Colon (tissue), 2 donors: Measurements from ENCODE around the gene DNAH17.

Experiments used
- FAIRE-seq: peaks from 2 replicates; lab custom pipeline; 2012; peaks lifted over from hg19 to GRCh38; lab: Jason Lieb, UNC
- donor health status: control.
- donor health status: control.

The DNAH17 gene

GRCh38 chr17:78544881-78545755, 32.1 kb downstream of the DNAH17 start:
- no peak for FAIRE-seq

- FAIRE-seq: no peak
Measured at GRCh38 chr17:78541488-78542206, 35.5 kb downstream of the DNAH17 start.

- FAIRE-seq: no peak
Measured at GRCh38 chr17:78539781-78540180, 37.4 kb downstream of the DNAH17 start.

- no peak for FAIRE-seq
Measured at GRCh38 chr17:78538033-78538776, 39.0 kb downstream of the DNAH17 start.

- no peak for FAIRE-seq
Measured at GRCh38 chr17:78537217-78537860, 39.9 kb downstream of the DNAH17 start.

- no peak for FAIRE-seq
Measured at GRCh38 chr17:78535273-78536197, 41.7 kb downstream of the DNAH17 start.

- FAIRE-seq: no peak
Measured at GRCh38 chr17:78534492-78535272, 42.5 kb downstream of the DNAH17 start.

- FAIRE-seq: no peak
Measured at GRCh38 chr17:78532922-78533640, 44.1 kb downstream of the DNAH17 start.

- FAIRE-seq: no peak
Measured at GRCh38 chr17:78532311-78532710, 44.9 kb downstream of the DNAH17 start.

- no peak for FAIRE-seq
Measured at GRCh38 chr17:78530675-78531074, 46.5 kb downstream of the DNAH17 start.

- no peak for FAIRE-seq
Measured at GRCh38 chr17:78529871-78530670, 47.1 kb downstream of the DNAH17 start.

GRCh38 chr17:78529251-78529650, 47.9 kb downstream of the DNAH17 start:
- no peak for FAIRE-seq

GRCh38 chr17:78528541-78528940, 48.7 kb downstream of the DNAH17 start:
- no peak for FAIRE-seq

- no peak for FAIRE-seq
Measured at GRCh38 chr17:78527345-78527744, 49.9 kb downstream of the DNAH17 start.

- FAIRE-seq: no peak
Measured at GRCh38 chr17:78526231-78527025, 50.8 kb downstream of the DNAH17 start.

GRCh38 chr17:78525511-78526160, 51.6 kb downstream of the DNAH17 start:
- no peak for FAIRE-seq

GRCh38 chr17:78524870-78525510, 52.2 kb downstream of the DNAH17 start:
- no peak for FAIRE-seq
